ENCODE results near the gene CNNM4.
A peak's percentile ranks its signal among the peaks of the same experiment; 100 is the strongest.

CNNM4 gene

GRCh38 chr2:96758987-96759386 is 1.7 kb upstream of the CNNM4 start:
- DNase-seq (ENCODE audit: low spot score): no peak
- FAIRE-seq: no peak

GRCh38 chr2:96759548-96759947 is 1.2 kb upstream of the CNNM4 start:
- peak; percentile 23 for FAIRE-seq
- no peak for DNase-seq (ENCODE audit: low spot score)

GRCh38 chr2:96760986-96761832 is 507 bp downstream of the CNNM4 start:
- no peak for DNase-seq (ENCODE audit: low spot score)
- peak; percentile 83 for FAIRE-seq

- FAIRE-seq (no peak), DNase-seq (ENCODE audit: low spot score) (no peak)
Measured at GRCh38 chr2:96762529-96763311, 2.0 kb downstream of the CNNM4 start.

- no peak for FAIRE-seq
- peak; percentile 76 for DNase-seq (ENCODE audit: low spot score)
Measured at GRCh38 chr2:96763511-96764252, 3.0 kb downstream of the CNNM4 start.

GRCh38 chr2:96764253-96764637 is 3.5 kb downstream of the CNNM4 start:
- FAIRE-seq (no peak), DNase-seq (ENCODE audit: low spot score) (no peak)

- DNase-seq (ENCODE audit: low spot score): no peak
- FAIRE-seq: no peak
Measured at GRCh38 chr2:96767135-96767871, 6.6 kb downstream of the CNNM4 start.

GRCh38 chr2:96768083-96768561 is 7.4 kb downstream of the CNNM4 start:
- no peak for DNase-seq (ENCODE audit: low spot score)
- FAIRE-seq: peak; percentile 5

- FAIRE-seq: no peak
- DNase-seq (ENCODE audit: low spot score): no peak
Measured at GRCh38 chr2:96769814-96770213, 9.1 kb downstream of the CNNM4 start.

- no peak for FAIRE-seq
- no peak for DNase-seq (ENCODE audit: low spot score)
Measured at GRCh38 chr2:96770442-96771202, 9.9 kb downstream of the CNNM4 start.

- DNase-seq (ENCODE audit: low spot score): no peak
- peak; percentile 99 for FAIRE-seq
Measured at GRCh38 chr2:96771796-96772618, 11.3 kb downstream of the CNNM4 start.

- no peak for FAIRE-seq
- no peak for DNase-seq (ENCODE audit: low spot score)
Measured at GRCh38 chr2:96772903-96773671, 12.4 kb downstream of the CNNM4 start.

GRCh38 chr2:96773922-96774321 is 13.2 kb downstream of the CNNM4 start:
- FAIRE-seq (no peak), DNase-seq (ENCODE audit: low spot score) (no peak)

- peak; percentile 48 for FAIRE-seq
Measured at GRCh38 chr2:96775160-96775559, 14.5 kb downstream of the CNNM4 start.

GRCh38 chr2:96783388-96783787 is 22.7 kb downstream of the CNNM4 start:
- FAIRE-seq: no peak
- no peak for DNase-seq (ENCODE audit: low spot score)

More at GRCh38 chr2:96775160-96775559, 14.5 kb downstream of the CNNM4 start:
- DNase-seq (ENCODE audit: low spot score): no peak

- no peak for FAIRE-seq
- DNase-seq (ENCODE audit: low spot score): no peak
Measured at GRCh38 chr2:96787411-96787810, 26.7 kb downstream of the CNNM4 start.

GRCh38 chr2:96788442-96789244 is 27.9 kb downstream of the CNNM4 start:
- no peak for FAIRE-seq
- peak; percentile 60 for DNase-seq (ENCODE audit: low spot score)

GRCh38 chr2:96789245-96789617 is 28.5 kb downstream of the CNNM4 start:
- FAIRE-seq (no peak), DNase-seq (ENCODE audit: low spot score) (no peak)

All from urothelium cell line (cell line).